Left lung (tissue), 10 donors: ENCODE measurements around the gene PRSS3. TPM values are rescaled to one million over a fixed set of nuclear protein-coding genes. Genes with fewer than 3 reads are reported as not detected.
"Not testable (repeated sequence)": the region's sequence is repeated elsewhere in the genome, so short reads cannot be mapped to it uniquely, and the experiment has no call there.

Source experiments
- ATAC-seq: fragments of 200-7000 bp; cut with Tn5 transposase; one replicate; pipeline ENCODE4 v1.9.1; 2020; ENCODE audit warnings: moderate library complexity
- DNase-seq, 4 donors: peaks; one replicate each; pipeline ENCODE4 v3.0.0-alpha.2; 2013 to 2020
- H3K27ac ChIP-seq, 2 donors: fragments of 200-600 bp; sonication (generic) in 1 of 2; one replicate each; pipeline versions ENCODE4 v1.5.0 to v1.8.0; 2020 to 2021
- H3K27me3 ChIP-seq, 2 donors: fragments of 200-600 bp; sonication (generic) in 1 of 2; one replicate each; pipeline versions ENCODE4 v1.5.0 to v1.8.0; 2020 to 2021
- H3K36me3 ChIP-seq, 2 donors: fragments of 200-600 bp; sonication (generic) in 1 of 2; one replicate each; pipeline versions ENCODE4 v1.5.0 to v1.8.0; 2020 to 2021
- H3K4me1 ChIP-seq, 2 donors: fragments of 200-600 bp; one replicate each; pipeline ENCODE4 v1.8.0; 2021
- H3K4me3 ChIP-seq, 2 donors: fragments of 200-600 bp; sonication (generic) in 1 of 2; one replicate each; pipeline versions ENCODE4 v1.5.0 to v1.8.0; 2020 to 2021; ENCODE audit warnings: mild to moderate bottlenecking in 1 of 2
- H3K9me3 ChIP-seq, 2 donors: fragments of 200-600 bp; sonication (generic) in 1 of 2; one replicate each; pipeline versions ENCODE4 v1.5.0 to v1.8.0; 2020 to 2021
- intact Hi-C, 2 donors: fragments of 100-400 bp; cut with DNase I; formaldehyde crosslinking; loops; one replicate each; pipeline versions ENCODE4 v1.11.2 to v1.14.2; 2022
- polyA plus RNA-seq, 6 donors: library from polyadenylated mRNA; unstranded; fragments of 120-200 nt; gene quantifications; one replicate each; pipeline ENCODE4 v1.2.1, GENCODE V29; 2013; ENCODE audit not compliant: insufficient read length in 6 of 6
- total RNA-seq, 2 donors: library from RNA; stranded (reverse); fragmentation: NEBNext Ultra II Directional; extraction: Animal tissue kit (Norgen Biotek cat#: 25700); gene quantifications; one replicate each; pipeline ENCODE4 v1.2.1, GENCODE V29; 2021
- TF ChIP-seq, protein P1 (sequence below), 2 donors: fragments of 200-600 bp; sonication (generic) in 1 of 2; IDR thresholded peaks; one replicate each; pipeline versions ENCODE4 v1.5.0 to v1.8.0; 2021; ENCODE audit warnings: antibody characterized with exemption in 2 of 2
- donor health status: DM: no; HTN: yes; CAD: no.
- donor health status: DM: no; HTN: no; CAD: no.

Gene PRSS3
- total and polyA plus RNA-seq, 8 donors = 0.34 to 0.53 (median 0.45) TPM; not detected in 5

GRCh38 chr9:33751536-33752129 lies 43.7 kb upstream of the PRSS3 start:
- H3K27ac ChIP-seq = no peak overlapping the region
- no peak overlapping the region for H3K4me3 ChIP-seq
- ATAC-seq (no peak), DNase-seq (no peak)
- H3K4me1 ChIP-seq = peaks cover 0 to 9% of the 10 kb centered on the region in 2 donors
- no peaks in the 10 kb centered on the region for H3K36me3 ChIP-seq
- peaks cover 29 to 82% of the 10 kb centered on the region in 2 donors for H3K27me3 ChIP-seq
- intact Hi-C loops = no loop called here
- TF ChIP-seq, protein P1, sequence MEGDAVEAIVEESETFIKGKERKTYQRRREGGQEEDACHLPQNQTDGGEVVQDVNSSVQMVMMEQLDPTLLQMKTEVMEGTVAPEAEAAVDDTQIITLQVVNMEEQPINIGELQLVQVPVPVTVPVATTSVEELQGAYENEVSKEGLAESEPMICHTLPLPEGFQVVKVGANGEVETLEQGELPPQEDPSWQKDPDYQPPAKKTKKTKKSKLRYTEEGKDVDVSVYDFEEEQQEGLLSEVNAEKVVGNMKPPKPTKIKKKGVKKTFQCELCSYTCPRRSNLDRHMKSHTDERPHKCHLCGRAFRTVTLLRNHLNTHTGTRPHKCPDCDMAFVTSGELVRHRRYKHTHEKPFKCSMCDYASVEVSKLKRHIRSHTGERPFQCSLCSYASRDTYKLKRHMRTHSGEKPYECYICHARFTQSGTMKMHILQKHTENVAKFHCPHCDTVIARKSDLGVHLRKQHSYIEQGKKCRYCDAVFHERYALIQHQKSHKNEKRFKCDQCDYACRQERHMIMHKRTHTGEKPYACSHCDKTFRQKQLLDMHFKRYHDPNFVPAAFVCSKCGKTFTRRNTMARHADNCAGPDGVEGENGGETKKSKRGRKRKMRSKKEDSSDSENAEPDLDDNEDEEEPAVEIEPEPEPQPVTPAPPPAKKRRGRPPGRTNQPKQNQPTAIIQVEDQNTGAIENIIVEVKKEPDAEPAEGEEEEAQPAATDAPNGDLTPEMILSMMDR (IDR thresholded peaks at IDR 0.05) = no peak
- H3K9me3 ChIP-seq = no peaks in the 10 kb centered on the region

GRCh38 chr9:33752130-33752637 lies 43.2 kb upstream of the PRSS3 start:
- Histone ChIP-seq H3K27ac (no peak overlapping the region), H3K27me3 (peaks cover 29 to 82% of the 10 kb centered on the region in 2 donors), H3K9me3 (no peaks in the 10 kb centered on the region), H3K4me1 (peaks cover 0 to 9% of the 10 kb centered on the region in 2 donors), H3K36me3 (no peaks in the 10 kb centered on the region), H3K4me3 (no peak overlapping the region)
- ATAC-seq (no peak), DNase-seq (no peak)
- intact Hi-C loops = no loop called here
- TF ChIP-seq, protein P1 (IDR thresholded peaks at IDR 0.05) = no peak

- H3K36me3 ChIP-seq, DNase-seq, H3K4me3 ChIP-seq, H3K4me1 ChIP-seq, H3K9me3 ChIP-seq, H3K27ac ChIP-seq, intact Hi-C loops, ATAC-seq: not testable (repeated sequence)
- H3K27me3 ChIP-seq = peaks cover 29 to 80% of the 10 kb centered on the region in 2 donors
These were observed 42.6 kb upstream of the PRSS3 start for GRCh38 chr9:33752789-33753188.

DNA sequence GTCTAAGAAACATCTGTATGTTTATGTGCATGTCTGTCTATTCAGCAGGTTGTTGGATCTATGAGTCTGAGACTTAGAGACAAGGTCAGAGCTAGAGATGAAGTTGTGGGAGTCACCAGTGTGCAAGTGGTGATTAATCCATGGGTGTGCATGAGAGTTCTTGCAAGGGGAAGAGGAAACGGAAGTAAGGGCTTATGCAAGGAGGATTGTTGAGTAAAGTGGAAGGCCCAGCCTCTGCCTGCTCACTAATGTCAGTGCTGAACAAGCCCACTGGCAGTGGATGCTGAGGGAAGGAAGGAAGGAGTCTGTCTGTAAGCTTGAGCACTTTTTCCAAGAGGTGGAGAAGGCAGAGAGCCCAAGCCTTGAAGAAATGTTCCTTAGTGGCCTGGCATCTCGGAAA lies 35.7 kb upstream of the PRSS3 start:
- intact Hi-C loops, H3K36me3 ChIP-seq, H3K9me3 ChIP-seq, H3K4me3 ChIP-seq, DNase-seq: not testable (repeated sequence)
- peaks cover 0 to 12% of the 10 kb centered on the region in 2 donors for H3K4me1 ChIP-seq
- peaks cover 0 to 11% of the 10 kb centered on the region in 2 donors for H3K27me3 ChIP-seq
- peak; percentile 76 for ATAC-seq
- H3K27ac ChIP-seq = peak overlapping the region in 1 of 2 donors; percentile 33

DNA sequence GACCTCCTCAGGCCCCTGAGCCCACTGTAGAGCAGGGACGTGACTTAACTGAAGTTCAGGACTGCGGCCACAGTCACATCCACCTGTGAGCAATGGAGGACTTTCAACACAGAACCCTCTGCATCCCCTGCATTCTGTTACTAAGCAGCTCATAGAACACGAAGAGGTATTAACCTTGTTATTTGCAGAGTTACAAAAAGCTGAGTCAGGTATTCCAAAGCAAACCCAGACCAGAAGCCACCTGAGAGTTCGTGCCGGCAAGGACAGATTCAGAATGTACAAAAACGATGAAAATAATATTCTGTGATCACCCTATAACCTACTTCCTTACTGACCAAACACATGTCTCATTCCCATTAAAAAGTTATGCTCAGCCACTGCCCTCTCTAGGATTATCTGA lies 33.0 kb upstream of the PRSS3 start:
- H3K27ac ChIP-seq = no peak overlapping the region
- H3K9me3 ChIP-seq = no peaks in the 10 kb centered on the region
- no peaks in the 10 kb centered on the region for H3K27me3 ChIP-seq
- no peaks in the 10 kb centered on the region for H3K36me3 ChIP-seq
- H3K4me3 ChIP-seq = no peak overlapping the region
- intact Hi-C loops = no loop called here
- ATAC-seq = no peak
- peaks cover 0 to 12% of the 10 kb centered on the region in 2 donors for H3K4me1 ChIP-seq
- TF ChIP-seq, protein P1 (IDR thresholded peaks at IDR 0.05) = no peak
- DNase-seq = no peak

- DNase-seq, H3K36me3 ChIP-seq, intact Hi-C loops, H3K27me3 ChIP-seq, H3K4me3 ChIP-seq, H3K27ac ChIP-seq, ATAC-seq, H3K9me3 ChIP-seq: not testable (repeated sequence)
- H3K4me1 ChIP-seq = peaks cover 0 to 12% of the 10 kb centered on the region in 2 donors
These were observed 31.7 kb upstream of the PRSS3 start for GRCh38 chr9:33763709-33764108.

DNA sequence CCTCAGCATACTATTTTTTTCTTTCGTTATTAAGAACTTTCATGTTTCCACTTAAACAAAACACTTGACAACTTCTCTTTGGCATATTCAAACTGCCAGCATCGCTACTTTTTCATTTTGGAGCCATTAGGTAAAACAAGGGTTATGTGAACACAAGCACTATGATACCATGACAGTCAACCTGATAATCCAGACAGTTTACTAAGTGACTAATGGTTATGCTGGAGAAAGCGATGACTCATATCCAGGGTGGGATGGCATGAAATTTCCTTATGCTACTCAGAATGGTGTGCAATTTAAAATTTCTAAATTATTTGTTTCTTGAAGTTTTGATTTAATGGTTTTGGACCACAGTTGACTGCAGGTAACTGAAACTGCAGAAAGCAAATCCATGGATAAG lies 29.9 kb upstream of the PRSS3 start:
- Histone ChIP-seq H3K9me3 (no peaks in the 10 kb centered on the region), H3K36me3 (no peaks in the 10 kb centered on the region), H3K4me3 (no peak overlapping the region), H3K27me3 (no peaks in the 10 kb centered on the region), H3K4me1 (peaks cover 0 to under 1% of the 10 kb centered on the region in 2 donors), H3K27ac (no peak overlapping the region)
- no peak for ATAC-seq
- intact Hi-C loops = no loop called here
- TF ChIP-seq, protein P1 (IDR thresholded peaks at IDR 0.05) = no peak
- DNase-seq = no peak

DNA sequence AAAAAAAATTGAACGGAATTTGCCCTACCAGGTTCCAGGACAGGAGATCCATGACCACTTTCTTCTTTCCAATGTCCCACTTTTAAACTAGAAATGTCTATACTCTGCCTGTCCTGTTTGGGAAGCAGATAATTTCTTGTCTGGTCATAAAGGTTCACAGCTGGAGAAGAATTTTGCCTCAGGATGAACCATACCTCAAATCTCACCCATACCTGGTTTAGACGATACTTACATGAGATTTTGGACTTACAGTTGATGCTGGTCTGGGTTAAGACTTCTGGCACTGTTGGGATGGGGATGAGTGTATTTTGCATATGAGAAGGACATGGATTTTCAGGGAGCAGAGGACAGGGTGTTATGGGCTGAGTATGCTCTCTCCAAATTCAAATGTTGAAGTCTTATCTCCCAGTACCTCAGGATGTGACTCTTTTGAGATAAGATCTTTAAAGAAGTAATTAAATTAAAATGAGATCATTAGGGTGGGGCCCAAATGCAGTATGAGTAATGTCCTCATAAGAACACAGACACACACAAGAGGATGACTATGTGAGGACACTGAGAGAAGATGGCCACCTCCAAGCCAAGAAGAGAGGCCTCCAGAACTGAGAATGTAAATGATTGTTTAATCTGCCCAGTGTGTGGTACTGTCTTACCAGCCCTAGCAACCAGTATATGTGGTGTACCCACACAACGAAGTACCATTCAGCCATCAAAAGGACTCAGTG lies 25.0 kb upstream of the PRSS3 start:
- not testable (repeated sequence) for ATAC-seq

DNA sequence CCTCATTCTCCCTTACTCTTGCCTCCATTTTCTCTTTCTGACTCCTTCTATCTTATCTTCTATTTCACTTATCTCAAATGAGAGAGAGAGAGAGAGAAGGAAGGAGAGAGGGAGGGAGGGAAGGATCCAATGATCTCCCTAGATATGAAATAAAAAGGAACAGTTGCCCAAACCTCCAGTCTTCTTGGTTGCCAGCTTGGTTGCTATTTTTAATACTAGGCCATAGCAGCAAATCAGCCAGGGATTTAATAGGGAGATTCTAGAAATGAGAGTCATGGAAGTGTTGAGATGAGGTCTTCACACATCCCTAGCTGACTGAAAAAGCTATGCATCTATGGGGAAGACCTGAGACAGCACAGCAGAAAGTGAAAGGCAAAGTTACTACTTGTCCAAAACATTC lies 22.2 kb upstream of the PRSS3 start:
- intact Hi-C loops, ATAC-seq, H3K27me3 ChIP-seq, H3K9me3 ChIP-seq, H3K4me1 ChIP-seq, H3K4me3 ChIP-seq, H3K36me3 ChIP-seq, H3K27ac ChIP-seq, DNase-seq: not testable (repeated sequence)

More for the DNA sequence above, 25.0 kb upstream of the PRSS3 start:
- H3K4me1 ChIP-seq, H3K9me3 ChIP-seq, intact Hi-C loops, H3K4me3 ChIP-seq, H3K27me3 ChIP-seq, H3K36me3 ChIP-seq, DNase-seq, H3K27ac ChIP-seq: not testable (repeated sequence)
